AG04449 (cell line): ENCODE results near the gene ZSCAN9.

Source experiments
- CTCF ChIA-PET: fragments of 350-600 bp; formaldehyde crosslinking; extraction: SDS; loops from one replicate; lab custom pipeline; 2021; ENCODE audit warnings: antibody characterized with exemption; lab: Yijun Ruan, JAX
- POLR2A ChIA-PET: fragments of 400-600, 350-600 bp; formaldehyde crosslinking; extraction: SDS; loops from one replicate; lab custom pipeline; 2020; ENCODE audit warnings: antibody characterized with exemption, inconsistent platforms; lab: Yijun Ruan, JAX
- DNase-seq: peaks from one replicate; pipeline ENCODE4 v3.0.0-alpha.2; 2010; ENCODE audit warnings: low read depth, low spot score
- H3K4me3 ChIP-seq: 2 replicates; pipeline ENCODE4 v1.5.1; 2011; ENCODE audit warnings: low read depth, mild to moderate bottlenecking, control low read depth, low read length
- TF ChIP-seq, protein P1 (sequence below): IDR thresholded peaks from one replicate; pipeline ENCODE4 v1.5.1; 2011; ENCODE audit warnings: mild to moderate bottlenecking, moderate library complexity, low read length, control low read depth, inconsistent platforms; ENCODE audit not compliant: insufficient read depth; ENCODE audit errors: missing control alignments

The ZSCAN9 gene

DNA sequence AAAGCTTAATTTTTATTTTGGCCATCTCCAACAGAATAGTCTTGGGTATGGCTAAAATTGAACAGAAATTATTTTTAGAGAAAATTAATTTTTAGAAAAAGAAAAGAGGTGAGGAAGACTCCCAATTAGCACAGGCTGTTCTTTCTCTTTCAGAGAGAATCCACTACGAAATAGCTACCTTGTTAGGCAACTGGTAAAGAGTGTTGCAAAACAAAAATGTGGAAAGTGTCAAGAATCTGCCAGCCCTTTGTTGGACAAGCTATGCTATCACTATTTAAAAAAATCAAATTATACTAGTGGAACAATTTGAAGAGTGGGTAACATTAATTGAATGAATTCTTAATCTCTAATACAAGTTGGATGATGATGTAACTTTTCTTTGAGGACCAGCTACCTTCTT is 19.2 kb upstream of the ZSCAN9 start:
- no peak overlapping the region for H3K4me3 ChIP-seq
- ChIA-PET POLR2A (no interaction called here), CTCF (no interaction called here)

DNA sequence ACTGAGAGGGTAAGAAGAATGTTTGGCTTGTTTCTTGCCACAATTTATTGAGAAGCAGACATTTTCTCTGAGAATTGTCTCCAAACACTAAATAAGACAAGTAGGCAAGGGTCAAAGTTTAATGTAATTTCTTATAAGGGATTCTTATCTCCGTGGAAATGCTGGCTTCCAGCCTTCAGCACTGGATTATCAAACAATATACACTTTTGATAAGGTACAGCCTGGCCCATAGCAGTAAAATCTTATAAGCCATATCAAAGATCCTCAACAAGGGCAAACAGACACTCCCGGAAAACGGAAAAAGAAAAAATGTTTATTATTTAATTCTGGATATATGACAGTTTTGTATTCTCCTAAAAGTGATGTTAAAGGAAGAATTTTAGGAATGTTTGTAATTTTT is 18.5 kb upstream of the ZSCAN9 start:
- DNase-seq, result no peak
- TF ChIP-seq, protein P1, sequence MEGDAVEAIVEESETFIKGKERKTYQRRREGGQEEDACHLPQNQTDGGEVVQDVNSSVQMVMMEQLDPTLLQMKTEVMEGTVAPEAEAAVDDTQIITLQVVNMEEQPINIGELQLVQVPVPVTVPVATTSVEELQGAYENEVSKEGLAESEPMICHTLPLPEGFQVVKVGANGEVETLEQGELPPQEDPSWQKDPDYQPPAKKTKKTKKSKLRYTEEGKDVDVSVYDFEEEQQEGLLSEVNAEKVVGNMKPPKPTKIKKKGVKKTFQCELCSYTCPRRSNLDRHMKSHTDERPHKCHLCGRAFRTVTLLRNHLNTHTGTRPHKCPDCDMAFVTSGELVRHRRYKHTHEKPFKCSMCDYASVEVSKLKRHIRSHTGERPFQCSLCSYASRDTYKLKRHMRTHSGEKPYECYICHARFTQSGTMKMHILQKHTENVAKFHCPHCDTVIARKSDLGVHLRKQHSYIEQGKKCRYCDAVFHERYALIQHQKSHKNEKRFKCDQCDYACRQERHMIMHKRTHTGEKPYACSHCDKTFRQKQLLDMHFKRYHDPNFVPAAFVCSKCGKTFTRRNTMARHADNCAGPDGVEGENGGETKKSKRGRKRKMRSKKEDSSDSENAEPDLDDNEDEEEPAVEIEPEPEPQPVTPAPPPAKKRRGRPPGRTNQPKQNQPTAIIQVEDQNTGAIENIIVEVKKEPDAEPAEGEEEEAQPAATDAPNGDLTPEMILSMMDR, result no peak
- POLR2A ChIA-PET, result no interaction called here
- CTCF ChIA-PET, result no interaction called here
- H3K4me3 ChIP-seq, result no peak overlapping the region

More for the DNA sequence above, 19.2 kb upstream of the ZSCAN9 start:
- TF ChIP-seq, protein P1, result no peak
- no peak for DNase-seq

GRCh38 chr6:28206928-28207509 is 18.1 kb upstream of the ZSCAN9 start:
- CTCF ChIA-PET, result no interaction called here
- TF ChIP-seq, protein P1, result no peak
- peak overlapping the region; percentile 49 for H3K4me3 ChIP-seq
- no peak for DNase-seq
- POLR2A ChIA-PET, result no interaction called here

DNA sequence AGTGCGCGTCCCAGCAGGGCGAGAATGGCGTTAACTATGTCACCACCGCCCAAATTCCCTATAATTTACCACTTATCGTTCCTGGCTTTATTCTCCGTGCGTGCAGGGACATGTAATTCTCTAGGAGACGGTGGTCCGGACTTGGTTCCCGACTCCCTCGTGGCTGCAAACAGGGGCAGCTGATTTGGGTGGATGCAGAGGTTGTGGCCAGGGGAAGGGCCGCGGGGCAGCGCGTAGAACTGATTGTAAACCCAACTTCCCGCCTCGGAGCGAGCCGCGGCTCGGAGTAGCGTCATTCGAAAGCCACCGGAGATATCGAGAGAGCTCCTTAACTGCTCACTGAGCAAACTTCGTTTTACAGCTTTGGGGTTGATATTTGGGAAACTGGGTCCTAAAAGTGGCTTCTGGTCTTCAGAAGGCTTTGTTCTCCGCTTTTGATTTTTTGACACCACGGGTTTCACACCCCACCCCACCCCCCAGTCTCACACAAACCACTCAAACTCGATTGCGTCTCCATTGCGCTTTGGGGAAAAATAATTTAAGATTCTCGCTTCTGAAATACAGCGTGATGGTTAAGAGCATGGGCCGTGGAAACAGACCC is 17.5 kb upstream of the ZSCAN9 start:
- DNase-seq, result no peak
- CTCF ChIA-PET, result no interaction called here
- TF ChIP-seq, protein P1, result no peak
- POLR2A ChIA-PET, result no interaction called here
- peak overlapping the region; percentile 49 for H3K4me3 ChIP-seq

- TF ChIP-seq, protein P1, result no peak
- no peak for DNase-seq
- ChIA-PET CTCF (no interaction called here), POLR2A (no interaction called here)
- H3K4me3 ChIP-seq, result peak overlapping the region; percentile 49
Observed at GRCh38 chr6:28208111-28208659, 16.9 kb upstream of the ZSCAN9 start.

DNA sequence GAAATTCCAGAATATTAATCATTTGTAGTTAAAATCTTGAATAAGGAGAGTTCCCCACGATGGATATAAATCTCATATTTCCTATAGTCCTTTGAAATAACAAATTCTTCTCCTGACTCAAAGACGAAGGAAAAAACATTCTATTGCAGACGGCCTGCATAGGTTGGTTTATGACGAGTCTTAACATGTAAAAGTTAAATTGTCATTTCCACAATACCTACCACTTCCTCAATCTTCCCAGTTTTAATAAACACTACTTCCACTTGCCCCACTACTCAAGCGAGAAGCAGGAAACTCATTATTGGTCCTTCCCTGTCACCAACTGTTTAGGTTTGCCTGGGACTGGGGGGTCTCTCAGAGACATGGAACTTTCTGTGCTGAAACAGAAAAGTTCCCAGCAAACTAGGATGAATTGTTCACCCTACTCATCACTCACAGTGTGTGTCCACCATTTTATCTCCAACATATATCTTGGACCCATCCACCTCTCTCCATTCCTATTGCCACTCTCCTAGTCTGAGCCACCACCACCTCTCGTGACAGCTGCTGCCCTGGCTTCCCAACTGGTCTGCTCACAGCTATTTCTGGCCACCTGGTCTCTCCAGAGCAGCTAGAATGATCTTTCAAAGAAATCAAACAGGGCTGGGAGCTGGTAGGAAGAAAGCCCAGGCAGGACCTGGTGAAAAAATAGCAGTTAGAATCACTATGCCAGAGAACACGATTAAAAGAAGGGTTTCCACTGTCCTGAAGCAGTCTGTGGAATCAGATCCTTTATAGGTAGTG is 15.1 kb upstream of the ZSCAN9 start:
- DNase-seq, result no peak
- H3K4me3 ChIP-seq, result no peak overlapping the region
- TF ChIP-seq, protein P1, result no peak
- POLR2A ChIA-PET, result no interaction called here
- CTCF ChIA-PET, result no interaction called here
